Measurements from ENCODE around the gene MROH8.
"Not testable (repeated sequence)": the region's sequence is repeated elsewhere in the genome, so short reads cannot be mapped to it uniquely, and the experiment has no call there.

Gene MROH8

GRCh38 chr20:37077009-37077408 is 102.3 kb downstream of the MROH8 start:
- no peak for DNase-seq

DNA sequence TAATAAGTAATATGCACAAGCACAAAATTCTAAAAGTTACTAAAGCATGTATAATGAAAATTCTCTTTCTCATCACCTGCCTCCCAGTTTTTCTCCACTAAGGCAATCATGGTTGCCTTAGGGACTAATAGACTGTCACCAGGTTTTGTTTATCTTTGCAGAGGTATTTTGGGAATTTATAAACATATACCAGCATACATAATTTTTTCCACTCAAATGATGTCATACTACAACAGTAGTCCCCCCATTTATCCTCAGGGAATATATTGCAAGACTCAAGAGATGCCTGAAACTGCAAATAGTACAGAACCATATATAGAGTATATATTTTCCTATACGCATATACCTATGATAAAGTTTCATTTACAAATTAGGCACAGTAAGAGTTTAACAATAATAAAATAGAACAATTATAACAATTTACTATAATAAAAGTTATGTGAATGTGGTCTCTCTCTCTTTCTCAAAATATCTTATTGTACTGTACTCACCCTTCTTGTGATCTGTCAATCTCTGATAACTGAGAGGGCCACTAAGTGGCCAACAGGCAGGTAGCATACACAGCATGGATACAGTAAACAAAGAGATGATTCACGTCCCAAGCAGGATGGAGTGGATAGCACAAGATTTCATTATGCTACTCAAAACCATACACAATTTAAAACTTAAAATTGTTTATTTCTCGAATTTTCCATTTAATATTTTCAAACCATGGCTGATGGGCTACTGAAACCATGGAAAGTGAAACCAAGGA is 103.2 kb downstream of the MROH8 start:
- no peak for DNase-seq

GRCh38 chr20:37072293-37073196 is 106.8 kb downstream of the MROH8 start:
- no peak for DNase-seq

DNA sequence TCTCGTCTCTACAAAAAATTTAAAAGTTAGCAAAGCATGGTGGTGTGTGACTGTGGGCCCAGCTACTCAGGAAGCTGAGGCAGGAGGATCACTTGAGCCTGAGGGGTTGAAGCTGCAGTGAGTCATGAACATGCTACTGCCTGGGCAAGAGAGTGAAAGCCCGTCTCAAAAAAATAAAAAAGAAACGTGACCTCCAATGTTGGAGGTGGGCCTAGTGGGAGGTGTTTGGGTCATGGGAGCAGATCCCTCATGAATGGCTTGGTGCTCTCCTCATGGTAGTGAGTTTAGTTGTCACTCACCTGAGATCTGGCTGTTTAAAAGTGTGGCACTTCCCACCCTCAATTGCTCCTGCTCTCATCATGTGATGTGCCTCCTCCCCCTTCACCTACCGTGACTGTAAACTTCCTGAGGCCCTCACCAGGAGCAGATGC is 107.9 kb downstream of the MROH8 start:
- DNase-seq: no peak

- DNase-seq: not testable (repeated sequence)
Observed at GRCh38 chr20:37069563-37069962, 109.8 kb downstream of the MROH8 start.

DNA sequence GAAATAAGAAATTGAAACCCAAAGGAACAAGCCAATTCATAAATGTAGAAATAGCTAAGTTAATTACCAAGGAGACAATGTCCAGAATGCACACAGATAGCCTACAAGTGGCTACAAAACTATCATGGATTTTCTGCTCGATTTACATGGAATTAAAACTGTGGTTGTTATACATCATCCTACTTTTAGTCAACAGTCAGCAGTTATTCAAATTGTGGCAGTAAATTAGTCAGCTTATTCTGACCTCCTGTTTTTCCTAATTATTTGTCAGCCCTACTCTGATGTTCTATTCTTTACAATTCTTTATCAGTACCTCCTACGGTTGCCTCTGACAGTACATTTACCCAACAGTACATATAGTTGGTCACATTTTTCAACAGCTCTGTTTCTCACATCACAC is 113.2 kb downstream of the MROH8 start:
- no peak for DNase-seq

DNA sequence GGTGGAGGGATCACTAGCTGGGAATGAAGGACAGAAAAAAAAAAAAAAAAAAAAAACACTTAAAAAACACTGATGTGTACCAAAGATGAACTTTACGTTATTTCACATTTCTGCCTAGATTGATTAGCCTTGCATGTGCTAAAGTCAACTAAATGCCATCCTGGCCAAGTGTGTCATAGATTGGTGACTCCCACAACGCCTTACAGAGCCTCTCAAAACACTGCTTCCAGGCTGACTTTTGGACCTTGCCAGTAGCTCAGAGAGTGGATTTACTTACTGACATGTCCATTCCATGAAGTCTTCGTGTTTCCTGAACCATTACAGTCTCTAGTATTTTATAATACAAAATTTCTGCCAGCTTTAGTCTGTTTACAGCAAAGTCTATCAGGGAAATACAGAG is 124.1 kb downstream of the MROH8 start:
- DNase-seq: no peak

GRCh38 chr20:37053230-37053950 is 126.0 kb downstream of the MROH8 start:
- DNase-seq: no peak
